Activated CD8-positive, alpha-beta memory T cell treated with anti-CD3 and anti-CD28 coated beads for 24 hours (primary cell): Measurements from ENCODE around the gene PCNX2.

Experiments used
- DNase-seq: peaks from one replicate; pipeline ENCODE4 v3.0.0-alpha.2; 2020

The PCNX2 gene, protein sequence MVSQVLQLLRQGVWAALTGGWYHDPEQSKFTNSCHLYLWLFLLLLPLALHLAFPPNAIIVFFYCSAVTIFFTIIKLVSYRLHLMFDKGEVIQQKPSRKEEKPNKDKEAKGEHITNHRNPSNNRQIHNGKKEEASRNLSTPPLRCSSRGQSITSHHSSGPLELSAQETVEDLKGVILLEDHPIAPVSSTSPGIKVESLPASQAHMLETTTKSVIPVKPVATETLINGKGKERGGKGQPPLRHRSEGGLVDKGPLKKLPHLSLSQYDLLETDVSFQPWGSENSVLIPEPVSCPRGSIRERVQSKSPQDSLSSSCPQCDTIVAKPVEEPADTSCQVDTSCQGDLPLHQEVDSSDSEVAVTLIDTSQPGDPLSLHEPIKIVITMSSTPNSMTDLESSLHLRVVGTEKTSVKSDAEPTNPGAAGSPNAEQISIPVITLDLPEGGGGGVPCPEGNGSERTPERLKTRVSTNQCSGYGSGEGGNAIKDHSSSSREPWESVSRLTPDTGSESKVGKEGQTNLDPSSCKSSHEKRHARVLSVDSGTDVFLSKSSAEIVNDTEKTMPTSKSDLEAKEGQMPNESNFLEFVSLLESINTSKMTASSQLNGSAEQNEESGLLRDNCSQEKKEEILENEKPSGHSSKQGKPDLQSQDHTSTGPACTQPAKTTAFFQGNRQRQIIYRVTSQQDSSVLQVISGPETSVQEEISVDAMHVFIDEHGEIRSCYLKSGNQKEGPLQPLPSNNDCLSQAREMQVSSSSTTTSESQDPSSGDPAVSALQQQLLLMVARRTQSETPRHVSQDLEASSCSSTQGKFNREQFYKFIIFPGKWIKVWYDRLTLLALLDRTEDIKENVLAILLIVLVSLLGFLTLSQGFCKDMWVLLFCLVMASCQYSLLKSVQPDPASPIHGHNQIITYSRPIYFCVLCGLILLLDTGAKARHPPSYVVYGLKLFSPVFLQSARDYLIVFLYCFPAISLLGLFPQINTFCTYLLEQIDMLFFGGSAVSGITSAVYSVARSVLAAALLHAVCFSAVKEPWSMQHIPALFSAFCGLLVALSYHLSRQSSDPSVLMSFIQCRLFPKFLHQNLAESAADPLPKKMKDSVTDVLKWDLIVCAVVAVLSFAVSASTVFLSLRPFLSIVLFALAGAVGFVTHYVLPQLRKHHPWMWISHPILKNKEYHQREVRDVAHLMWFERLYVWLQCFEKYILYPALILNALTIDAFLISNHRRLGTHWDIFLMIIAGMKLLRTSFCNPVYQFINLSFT (N-terminal part only)

DNA sequence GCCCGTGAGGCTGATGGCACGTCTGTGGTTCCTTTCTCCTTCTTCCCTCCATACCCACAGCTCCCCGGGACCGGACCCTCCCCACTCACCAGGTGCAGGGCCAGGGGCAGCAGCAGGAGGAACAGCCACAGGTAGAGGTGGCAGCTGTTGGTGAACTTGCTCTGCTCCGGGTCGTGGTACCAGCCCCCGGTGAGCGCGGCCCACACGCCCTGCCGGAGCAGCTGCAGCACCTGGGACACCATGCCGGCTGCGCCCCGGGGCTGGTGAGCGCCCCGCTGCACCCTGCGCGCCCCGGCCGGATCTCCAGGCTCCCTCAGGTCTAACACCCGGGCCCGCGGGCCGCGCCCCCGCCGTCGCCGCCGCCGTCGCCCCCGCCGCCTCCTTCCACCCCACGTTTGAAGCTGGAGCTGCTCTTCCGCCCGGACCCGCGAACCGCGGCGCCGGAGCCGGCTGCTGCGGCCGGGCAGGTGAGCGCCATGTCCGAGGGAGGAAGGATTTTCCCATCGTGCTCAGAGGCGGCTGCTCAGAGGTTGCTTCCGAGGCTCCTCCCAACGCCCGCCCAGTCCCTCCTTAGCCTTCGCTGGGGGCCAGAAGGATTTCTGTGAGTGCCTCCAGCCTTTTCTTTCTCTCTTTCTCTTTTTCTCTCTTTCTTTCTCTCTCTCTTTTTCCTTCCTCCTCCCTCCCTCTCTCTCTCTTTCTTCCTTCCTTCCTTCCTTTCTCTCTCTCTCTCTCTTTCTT lies at the start of gene PCNX2:
Gene PCNX2, minus strand, starts transcription at position 489 of the 738 bp plus-strand sequence. Its CDS starts 247 bp downstream, at position 242.
- DNase-seq, result peak; percentile 86

DNA sequence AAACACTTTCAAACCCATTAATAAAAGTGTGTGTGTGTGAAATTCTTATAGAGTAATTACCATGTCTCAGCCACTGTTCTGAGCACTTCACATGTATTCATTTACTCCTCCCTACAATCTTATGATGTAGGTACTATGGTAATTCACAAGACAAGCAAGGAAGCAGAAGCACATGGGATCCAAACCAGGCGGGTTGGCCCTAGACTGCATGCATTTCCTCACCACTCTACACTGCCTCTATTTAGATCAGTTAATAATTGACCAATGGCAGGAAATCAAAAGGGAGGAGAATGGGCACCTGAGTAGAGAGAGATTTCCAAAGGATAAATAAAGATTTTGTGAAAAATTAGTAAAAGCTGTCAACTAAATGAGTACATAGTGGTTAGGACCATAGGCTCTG lies 47.7 kb upstream of the PCNX2 start:
- DNase-seq, result no peak

DNA sequence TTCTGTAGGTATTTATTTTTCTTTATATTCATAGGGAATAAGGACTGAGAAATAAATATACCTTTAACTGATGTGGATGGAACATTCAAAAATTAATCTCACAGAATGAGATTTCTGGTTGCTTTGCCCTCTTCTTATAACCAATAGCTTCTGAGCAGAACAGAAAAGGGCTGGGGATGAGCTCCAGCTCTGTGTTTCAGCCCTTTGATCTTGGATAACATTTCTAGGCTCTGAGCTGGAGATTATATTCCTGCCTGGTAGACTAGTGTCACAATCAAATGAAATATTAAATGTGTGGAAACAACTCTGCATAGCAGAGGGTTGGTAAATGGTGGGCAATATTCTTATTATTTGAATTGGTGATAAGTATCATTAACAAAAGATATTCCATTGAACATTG lies 46.6 kb upstream of the PCNX2 start:
- no peak for DNase-seq

GRCh38 chr1:233340966-233341516 lies 45.5 kb upstream of the PCNX2 start:
- DNase-seq, result no peak

DNA sequence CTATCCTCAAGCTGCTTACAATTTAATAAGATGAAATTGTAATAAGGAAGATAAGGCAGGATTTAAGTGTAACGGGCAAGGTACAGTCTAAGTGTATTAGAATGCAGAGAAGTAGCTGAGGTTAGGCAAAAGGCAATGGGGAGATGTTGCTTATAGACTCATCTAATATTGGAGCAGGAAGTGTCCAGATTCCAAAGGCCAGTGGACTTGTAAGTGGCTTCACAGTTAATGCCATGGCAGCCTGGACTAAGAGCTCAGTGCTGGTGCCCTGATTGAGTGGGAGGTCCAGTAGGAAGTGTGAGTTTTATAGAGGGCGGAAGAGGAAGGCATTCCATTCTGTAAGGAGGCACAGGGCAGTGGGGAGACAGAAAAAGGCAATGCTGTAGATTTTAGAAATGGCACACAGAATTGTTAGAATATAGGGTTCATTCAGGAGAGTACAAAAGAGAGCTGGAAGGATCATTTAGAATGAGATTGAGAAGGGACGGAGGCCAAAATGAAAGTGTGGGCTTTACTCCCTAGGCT lies 44.6 kb upstream of the PCNX2 start:
- DNase-seq, result no peak

DNA sequence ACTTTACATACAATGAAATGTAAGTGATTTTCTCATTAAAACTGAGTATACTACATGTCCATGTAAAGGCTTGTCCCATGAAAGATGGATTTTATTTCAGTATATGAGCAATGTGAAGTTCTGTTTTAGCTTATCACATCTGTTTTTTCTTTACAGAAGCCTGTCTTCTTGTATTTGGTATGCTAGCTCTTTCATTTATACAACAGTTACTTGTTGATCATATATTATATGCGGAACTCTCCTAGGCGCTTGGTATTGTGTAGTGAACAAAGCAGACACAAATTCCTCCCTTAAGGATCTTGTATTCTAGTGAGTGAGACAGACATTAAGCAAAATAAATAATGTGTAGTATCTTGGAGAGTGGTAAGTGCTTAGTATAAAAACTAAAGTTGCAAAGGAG lies 42.6 kb upstream of the PCNX2 start:
- DNase-seq, result no peak

GRCh38 chr1:233337505-233337904 lies 42.0 kb upstream of the PCNX2 start:
- DNase-seq, result no peak

DNA sequence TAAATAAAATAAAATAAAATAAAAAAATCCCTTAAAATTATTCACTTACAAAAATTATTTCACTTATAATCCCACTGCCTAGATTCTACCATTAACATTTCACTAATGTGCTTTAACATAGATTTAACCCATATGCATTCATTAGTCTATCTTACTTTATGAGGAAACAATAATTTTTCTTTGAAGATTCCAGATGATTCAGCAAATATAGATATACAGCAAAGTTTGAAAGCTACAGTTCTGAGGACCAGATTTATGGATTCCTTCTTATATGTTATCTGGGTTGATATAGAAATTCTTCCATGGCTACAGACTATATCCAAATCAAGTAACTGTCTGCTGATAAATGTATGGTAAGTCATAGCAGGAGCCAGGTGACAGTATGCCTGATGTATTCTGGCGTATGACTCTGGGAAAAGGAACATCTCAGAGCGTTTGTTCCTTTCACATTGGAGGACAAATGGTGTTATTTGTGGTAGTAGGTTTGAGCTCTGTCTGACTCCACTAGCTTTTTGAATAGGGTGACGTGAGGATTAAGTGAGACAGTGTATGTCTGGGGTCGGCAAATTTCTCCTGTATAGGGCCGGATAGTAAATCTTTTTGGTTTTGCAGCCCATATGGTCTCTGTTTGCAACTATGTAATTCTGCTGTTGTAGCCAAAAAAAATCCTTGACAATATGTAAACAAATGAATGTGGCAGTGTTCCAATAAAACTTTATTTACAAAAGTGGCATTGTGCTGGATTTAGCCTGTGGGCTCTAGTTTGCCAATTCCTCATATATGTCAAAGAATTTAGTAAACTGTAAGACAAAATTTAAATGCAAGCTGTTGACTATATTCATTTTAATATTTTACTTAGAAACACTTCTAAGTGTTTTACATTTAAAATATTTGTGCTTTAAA lies 41.3 kb upstream of the PCNX2 start:
- no peak for DNase-seq

DNA sequence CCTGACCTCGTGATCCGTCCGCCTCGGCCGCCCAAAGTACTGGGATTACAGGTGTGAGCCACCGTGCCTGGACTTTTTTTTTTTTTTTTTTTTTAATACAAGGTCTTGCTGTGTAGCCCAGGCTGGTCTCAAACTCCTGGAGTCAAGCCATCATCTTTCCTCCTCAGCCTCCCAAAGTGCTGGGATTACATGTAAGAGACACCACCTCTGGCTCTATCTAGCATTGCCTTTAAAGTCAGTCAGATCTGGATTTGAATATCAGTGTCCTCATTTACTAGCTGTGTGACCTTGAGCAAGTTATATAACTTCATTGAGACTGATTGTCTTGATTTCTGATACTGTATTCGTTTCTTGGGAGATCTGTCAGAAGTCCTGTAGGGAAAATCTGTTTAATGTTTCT lies 38.6 kb upstream of the PCNX2 start:
- no peak for DNase-seq

DNA sequence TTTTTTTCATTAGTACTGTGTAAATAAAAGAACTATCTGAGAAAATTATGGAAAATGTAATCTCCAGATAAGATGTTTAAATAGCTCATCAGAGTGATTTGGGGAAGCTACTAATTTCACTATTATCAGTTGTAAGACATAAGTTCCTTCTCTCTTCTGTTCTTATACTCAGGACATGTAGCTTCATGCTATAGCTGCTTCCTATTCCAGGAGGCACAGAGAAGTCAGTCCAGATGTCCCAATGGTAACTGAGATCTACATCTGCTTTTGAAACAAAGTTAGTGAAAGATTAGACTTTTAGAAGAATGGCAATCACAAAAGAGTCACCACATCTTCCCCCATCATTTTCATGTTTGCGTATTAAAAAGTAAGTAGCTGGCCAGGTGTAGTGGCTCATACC lies 37.6 kb upstream of the PCNX2 start:
- DNase-seq, result no peak

DNA sequence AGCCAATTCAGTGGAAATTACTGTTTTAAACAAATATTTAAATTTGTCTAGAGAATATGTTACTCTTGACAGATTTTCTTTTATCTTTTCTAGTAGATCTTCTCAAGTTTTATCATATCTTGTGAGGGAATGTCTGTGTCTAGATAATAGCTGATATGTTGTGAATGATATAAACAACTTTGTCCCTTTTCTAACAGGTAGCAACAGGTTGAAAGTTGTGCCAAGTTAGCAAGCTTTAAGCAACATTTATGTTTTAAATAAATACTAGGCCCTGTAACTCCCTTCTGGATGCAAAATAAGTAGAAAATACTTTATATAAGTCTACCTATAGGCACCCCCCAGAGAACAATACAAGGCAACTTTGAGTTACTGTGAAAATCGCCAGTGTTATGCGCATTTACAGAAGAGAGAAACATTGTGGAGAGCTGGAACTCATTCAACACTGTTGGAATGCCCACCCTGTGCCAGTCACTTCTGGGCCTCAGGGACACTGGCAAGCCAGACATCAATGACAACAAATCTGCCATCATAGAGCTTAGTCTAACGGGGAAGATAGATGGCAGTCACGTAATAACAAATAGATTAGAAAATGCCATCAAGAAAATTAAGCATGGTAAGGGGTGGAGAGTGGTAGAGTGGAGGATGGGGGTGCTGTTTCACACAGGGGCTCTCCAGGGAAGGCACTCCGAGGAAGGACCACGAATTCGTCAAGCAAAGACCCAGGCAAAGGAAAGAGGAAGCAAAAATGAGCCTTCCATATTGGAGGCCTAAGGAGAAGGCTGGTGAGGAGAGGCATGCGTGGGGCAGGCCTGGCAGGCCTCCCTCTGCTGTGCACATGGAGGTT lies 36.4 kb upstream of the PCNX2 start:
- no peak for DNase-seq

DNA sequence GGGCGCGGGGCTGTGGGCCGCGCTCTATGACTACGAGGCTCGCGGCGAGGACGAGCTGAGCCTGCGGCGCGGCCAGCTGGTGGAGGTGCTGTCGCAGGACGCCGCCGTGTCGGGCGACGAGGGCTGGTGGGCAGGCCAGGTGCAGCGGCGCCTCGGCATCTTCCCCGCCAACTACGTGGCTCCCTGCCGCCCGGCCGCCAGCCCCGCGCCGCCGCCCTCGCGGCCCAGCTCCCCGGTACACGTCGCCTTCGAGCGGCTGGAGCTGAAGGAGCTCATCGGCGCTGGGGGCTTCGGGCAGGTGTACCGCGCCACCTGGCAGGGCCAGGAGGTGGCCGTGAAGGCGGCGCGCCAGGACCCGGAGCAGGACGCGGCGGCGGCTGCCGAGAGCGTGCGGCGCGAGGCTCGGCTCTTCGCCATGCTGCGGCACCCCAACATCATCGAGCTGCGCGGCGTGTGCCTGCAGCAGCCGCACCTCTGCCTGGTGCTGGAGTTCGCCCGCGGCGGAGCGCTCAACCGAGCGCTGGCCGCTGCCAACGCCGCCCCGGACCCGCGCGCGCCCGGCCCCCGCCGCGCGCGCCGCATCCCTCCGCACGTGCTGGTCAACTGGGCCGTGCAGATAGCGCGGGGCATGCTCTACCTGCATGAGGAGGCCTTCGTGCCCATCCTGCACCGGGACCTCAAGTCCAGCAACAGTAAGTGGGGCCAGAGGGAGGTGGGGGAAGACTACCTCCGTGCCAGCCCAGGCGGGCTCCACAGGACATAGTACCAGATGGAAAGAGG lies 32.8 kb upstream of the PCNX2 start:
- peak; percentile 72 for DNase-seq

DNA sequence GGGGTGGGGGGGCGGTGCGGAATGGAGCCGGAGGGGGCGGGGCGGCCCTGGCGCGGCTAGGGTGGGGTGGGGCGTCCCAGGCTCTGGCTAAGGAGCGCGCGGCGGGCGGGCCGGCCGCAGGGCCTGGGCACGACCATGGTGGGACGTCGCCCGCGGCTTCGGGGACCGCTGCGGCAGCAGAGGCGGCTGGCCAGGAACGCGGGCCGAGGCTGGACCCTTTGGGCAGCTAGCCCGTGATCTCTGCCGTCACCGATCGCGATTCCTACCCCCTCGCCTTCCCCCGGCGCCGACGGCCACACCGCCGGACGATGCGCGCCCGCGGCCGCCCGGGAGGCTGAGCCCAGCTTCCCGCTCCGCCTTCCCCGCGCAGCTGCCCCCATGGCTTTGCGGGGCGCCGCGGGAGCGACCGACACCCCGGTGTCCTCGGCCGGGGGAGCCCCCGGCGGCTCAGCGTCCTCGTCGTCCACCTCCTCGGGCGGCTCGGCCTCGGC lies 32.2 kb upstream of the PCNX2 start, which contains the start of gene MAP3K21:
Gene MAP3K21, plus strand, starts transcription at position 74 of the 491 bp plus-strand sequence. Its CDS starts 305 bp downstream, at position 379.
- no peak for DNase-seq

- DNase-seq, result peak; percentile 91
Observed at GRCh38 chr1:233326811-233327650, 31.5 kb upstream of the PCNX2 start.

DNA sequence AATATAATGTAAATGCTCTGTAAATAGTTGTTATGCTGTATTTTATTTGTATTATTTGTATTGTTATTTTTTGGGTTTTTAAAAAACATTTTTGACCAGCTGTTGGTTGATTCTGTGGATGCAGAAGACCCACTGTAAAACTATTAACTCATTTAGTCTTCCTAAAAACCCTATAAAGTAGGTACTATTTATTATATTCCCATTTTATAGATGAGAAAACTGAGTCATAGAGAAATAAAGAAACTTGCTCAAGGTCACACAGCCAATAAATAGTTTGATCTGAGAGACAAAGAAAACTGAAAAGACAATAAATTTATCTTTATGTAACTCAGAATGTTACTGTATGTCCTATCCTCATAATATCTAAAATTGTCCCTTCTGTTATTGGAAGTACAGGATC lies 30.8 kb upstream of the PCNX2 start:
- no peak for DNase-seq

DNA sequence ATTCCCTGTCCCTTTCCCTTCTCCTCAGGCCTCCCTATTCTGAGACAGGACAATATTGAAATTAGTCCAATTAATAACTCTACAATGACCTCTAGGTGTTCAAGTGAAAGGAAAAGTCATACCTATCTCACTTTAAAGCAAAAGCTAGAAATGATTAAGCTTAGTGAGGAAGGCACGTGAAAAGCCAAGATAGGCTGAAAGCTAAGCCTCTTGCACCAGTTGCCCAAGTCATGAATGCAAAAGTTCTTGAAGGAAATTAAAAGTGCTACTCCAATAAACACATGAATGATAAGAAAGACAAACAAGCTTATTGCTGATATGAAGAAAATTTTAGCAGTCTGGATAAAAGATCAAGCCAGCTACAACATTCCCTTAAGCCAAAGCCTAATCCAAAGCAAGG lies 28.2 kb upstream of the PCNX2 start:
- DNase-seq, result no peak

DNA sequence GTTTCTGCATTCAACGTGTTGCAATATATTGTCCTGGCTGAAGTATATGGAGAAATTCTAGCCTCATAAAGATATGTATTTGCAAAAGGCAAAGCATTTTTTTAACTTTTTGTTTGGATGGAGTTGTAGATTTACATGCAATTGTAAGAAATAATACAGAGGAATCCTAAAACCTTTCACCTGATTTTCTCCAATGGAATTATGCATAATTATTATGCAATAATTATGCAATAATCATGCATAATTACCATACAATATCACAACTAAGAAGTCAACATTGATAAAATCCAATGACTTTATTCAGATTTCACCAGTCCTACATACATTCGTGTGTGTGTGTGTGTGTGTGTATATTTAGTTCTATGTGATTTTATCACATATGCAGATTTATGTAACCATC lies 24.5 kb upstream of the PCNX2 start:
- no peak for DNase-seq

GRCh38 chr1:233319272-233319671 lies 23.7 kb upstream of the PCNX2 start:
- DNase-seq, result no peak
